GM12892 (cell line): Measurements from ENCODE around the gene WNT7B.

Experiments used
- POLR2A ChIP-seq: IDR thresholded peaks from 2 replicates; pipeline ENCODE4 v1.6.1; 2011; ENCODE audit warnings: low read depth, low read length, control low read depth
- TAF1 ChIP-seq: IDR thresholded peaks from 2 replicates; pipeline ENCODE4 v1.6.1; 2011; ENCODE audit warnings: low read depth, mild to moderate bottlenecking, control low read depth, low read length, borderline replicate concordance

DNA sequence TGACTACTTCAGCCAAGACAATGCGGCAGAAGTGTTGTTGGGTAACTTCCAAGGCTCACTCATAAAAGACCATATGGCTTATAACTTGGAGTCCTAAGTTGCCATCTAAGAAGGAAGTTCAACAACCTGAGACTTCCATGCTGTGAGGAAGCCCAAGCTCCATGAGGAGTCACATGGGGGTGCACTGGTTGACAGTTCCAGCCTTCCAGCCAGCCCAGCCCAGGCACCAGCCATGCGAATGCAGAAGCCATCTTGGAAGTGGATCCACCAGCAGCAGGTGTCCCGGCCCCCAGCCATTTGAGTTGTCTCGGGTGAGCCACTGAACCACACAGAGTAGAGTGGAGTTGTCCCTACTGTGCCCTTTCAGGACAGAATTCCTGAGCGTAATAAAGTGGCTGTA lies 32.8 kb upstream of the WNT7B start:
- TF ChIP-seq TAF1 (no peak), POLR2A (no peak)
